GM21825 (cell line): ENCODE measurements around the gene VSNL1.
"Not testable (repeated sequence)": the region's sequence is repeated elsewhere in the genome, so short reads cannot be mapped to it uniquely, and the experiment has no call there.

Experiments used
- ATAC-seq: cut with Tn5 transposase; IDR thresholded peaks from one replicate; pipeline ENCODE4 v1.9.1; 2021; ENCODE audit warnings: mild to moderate bottlenecking, moderate library complexity; ENCODE audit not compliant: unreplicated experiment

Gene VSNL1

GRCh38 chr2:17541531-17541950, 1.0 kb downstream of the VSNL1 start:
- no peak for ATAC-seq

- no peak for ATAC-seq
Observed at GRCh38 chr2:17542471-17542870, 2.0 kb downstream of the VSNL1 start.

- no peak for ATAC-seq
Observed at GRCh38 chr2:17543131-17543660, 2.7 kb downstream of the VSNL1 start.

GRCh38 chr2:17543848-17544247, 3.4 kb downstream of the VSNL1 start:
- ATAC-seq: no peak

- ATAC-seq: no peak
Observed at GRCh38 chr2:17544256-17544655, 3.8 kb downstream of the VSNL1 start.

GRCh38 chr2:17545680-17546613, 5.5 kb downstream of the VSNL1 start:
- no peak for ATAC-seq

- no peak for ATAC-seq
Observed at GRCh38 chr2:17547237-17547636, 6.7 kb downstream of the VSNL1 start.

- no peak for ATAC-seq
Observed at GRCh38 chr2:17547737-17548136, 7.2 kb downstream of the VSNL1 start.

- no peak for ATAC-seq
Observed at GRCh38 chr2:17550907-17551306, 10.4 kb downstream of the VSNL1 start.

- ATAC-seq: no peak
Observed at GRCh38 chr2:17555150-17555549, 14.7 kb downstream of the VSNL1 start.

- no peak for ATAC-seq
Observed at GRCh38 chr2:17557596-17557995, 17.1 kb downstream of the VSNL1 start.

GRCh38 chr2:17558053-17558452, 17.6 kb downstream of the VSNL1 start:
- ATAC-seq: no peak

GRCh38 chr2:17558878-17559277, 18.4 kb downstream of the VSNL1 start:
- no peak for ATAC-seq

GRCh38 chr2:17565726-17566125, 25.2 kb downstream of the VSNL1 start:
- not testable (repeated sequence) for ATAC-seq

GRCh38 chr2:17571681-17572080, 31.2 kb downstream of the VSNL1 start:
- ATAC-seq: no peak

- no peak for ATAC-seq
Observed at GRCh38 chr2:17573085-17573803, 32.7 kb downstream of the VSNL1 start.

GRCh38 chr2:17573804-17574175, 33.3 kb downstream of the VSNL1 start:
- no peak for ATAC-seq

GRCh38 chr2:17574406-17575073, 34.0 kb downstream of the VSNL1 start:
- ATAC-seq: no peak

GRCh38 chr2:17576802-17577201, 36.3 kb downstream of the VSNL1 start:
- no peak for ATAC-seq

- peak; percentile 77 for ATAC-seq
Observed at GRCh38 chr2:17578466-17578928, 38.0 kb downstream of the VSNL1 start.
